ENCODE results near the gene DUSP22. TPM values are rescaled to one million over a fixed set of nuclear protein-coding genes. Genes with fewer than 3 reads are reported as not detected.
A peak's percentile ranks its signal among the peaks of the same experiment; 100 is the strongest.
"Not testable (repeated sequence)": the region's sequence is repeated elsewhere in the genome, so short reads cannot be mapped to it uniquely, and the experiment has no call there.

DUSP22 gene
- total and polyA plus RNA-seq, 3 experiments from 2014 or later: 24.4 to 38.5 (median 25.3) TPM

GRCh38 chr6:374956-375355, 82.7 kb downstream of the DUSP22 start:
- Mint-ChIP-seq H3K4me3 (no peak overlapping the region), H3K36me3 (no peaks in the 10 kb centered on the region), H3K4me1 (peaks cover 0 to 16% (median 9%) of the 10 kb centered on the region in 3 donors), H3K27me3 (peaks cover 8 to 28% of the 10 kb centered on the region in 2 donors), H3K27ac (no peak overlapping the region), H3K9me3 (peaks cover 0 to 9% (median 2%) of the 10 kb centered on the region in 5 donors)
- ChIA-PET CTCF (interaction anchor here (0.7 kb wide), 1 partner anchor 218 kb away, joined by 3 read pairs; no protein-coding TSS in a partner anchor), POLR2A (no interaction called here)
- Histone ChIP-seq H3K9me3 (ENCODE audit: low read length) (no peaks in the 10 kb centered on the region), H3K4me1 (ENCODE audit: insufficient read depth, low read length) (no peaks in the 10 kb centered on the region), H3K36me3 (ENCODE audit: insufficient read depth, low read length) (no peaks in the 10 kb centered on the region), H3K4me3 (ENCODE audit: low read length) (no peak overlapping the region), H3K27me3 (ENCODE audit: insufficient read depth, low read length, poor library complexity, severe bottlenecking) (no peaks in the 10 kb centered on the region), H3K27ac (ENCODE audit: low read depth, low read length) (no peak overlapping the region)
- no peak for DNase-seq

- Histone ChIP-seq H3K36me3 (ENCODE audit: insufficient read depth, low read length) (no peaks in the 10 kb centered on the region), H3K27ac (ENCODE audit: low read depth, low read length) (no peak overlapping the region), H3K4me3 (ENCODE audit: low read length) (no peak overlapping the region), H3K27me3 (ENCODE audit: insufficient read depth, low read length, poor library complexity, severe bottlenecking) (no peaks in the 10 kb centered on the region), H3K9me3 (ENCODE audit: low read length) (no peaks in the 10 kb centered on the region), H3K4me1 (ENCODE audit: insufficient read depth, low read length) (no peaks in the 10 kb centered on the region)
- H3K4me3 Mint-ChIP-seq: no peak overlapping the region
- peaks cover 10 to 45% of the 10 kb centered on the region in 2 donors for H3K27me3 Mint-ChIP-seq
- peaks cover 0 to 16% (median 11%) of the 10 kb centered on the region in 3 donors for H3K4me1 Mint-ChIP-seq
- DNase-seq: no peak
- peaks cover 0 to 7% (median 2%) of the 10 kb centered on the region in 5 donors for H3K9me3 Mint-ChIP-seq
- H3K36me3 Mint-ChIP-seq: no peaks in the 10 kb centered on the region
- no peak overlapping the region for H3K27ac Mint-ChIP-seq
- ChIA-PET CTCF (no interaction called here), POLR2A (no interaction called here)
These were observed 84.7 kb downstream of the DUSP22 start for GRCh38 chr6:376827-377640.

DNA sequence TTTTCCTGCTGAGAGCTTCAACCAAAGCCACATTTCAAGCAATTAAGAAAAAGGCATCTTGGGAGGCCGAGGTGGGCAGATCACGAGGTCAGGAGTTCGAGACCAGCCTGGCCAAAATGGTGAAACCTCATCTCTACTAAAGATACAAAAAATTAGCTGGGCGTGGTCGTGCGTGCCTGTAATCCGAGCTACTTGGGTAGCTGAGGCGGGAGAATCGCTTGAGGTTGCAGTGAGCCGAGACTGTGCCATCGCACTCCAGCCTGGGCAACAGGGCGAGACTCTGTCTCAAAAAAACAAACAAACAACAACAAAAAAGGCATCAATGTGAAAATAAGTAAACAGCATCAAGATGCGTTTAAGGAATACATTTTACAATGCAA, 85.3 kb downstream of the DUSP22 start:
- H3K36me3 Mint-ChIP-seq; H3K36me3 ChIP-seq (ENCODE audit: insufficient read depth, low read length); H3K4me1 ChIP-seq (ENCODE audit: insufficient read depth, low read length); H3K9me3 ChIP-seq (ENCODE audit: low read length); DNase-seq; H3K9me3 Mint-ChIP-seq; H3K27ac ChIP-seq (ENCODE audit: low read depth, low read length); POLR2A ChIA-PET; H3K27me3 ChIP-seq (ENCODE audit: insufficient read depth, low read length, poor library complexity, severe bottlenecking); H3K4me3 ChIP-seq (ENCODE audit: low read length); CTCF ChIA-PET; H3K4me3 Mint-ChIP-seq; H3K27ac Mint-ChIP-seq: not testable (repeated sequence)
- Mint-ChIP-seq H3K4me1 (peaks cover 0 to 14% (median 9%) of the 10 kb centered on the region in 3 donors), H3K27me3 (peaks cover 8 to 50% of the 10 kb centered on the region in 2 donors)

GRCh38 chr6:378090-378957, 86.0 kb downstream of the DUSP22 start:
- no peak overlapping the region for H3K4me3 ChIP-seq (ENCODE audit: low read length)
- DNase-seq: no peak
- H3K9me3 ChIP-seq (ENCODE audit: low read length): no peaks in the 10 kb centered on the region
- Mint-ChIP-seq H3K9me3 (peaks cover 0 to 6% (median 2%) of the 10 kb centered on the region in 5 donors), H3K4me1 (peaks cover 0 to 8% (median 6%) of the 10 kb centered on the region in 3 donors), H3K36me3 (no peaks in the 10 kb centered on the region), H3K27ac (no peak overlapping the region), H3K27me3 (peaks cover 7 to 45% of the 10 kb centered on the region in 2 donors), H3K4me3 (no peak overlapping the region)
- POLR2A ChIA-PET: interaction anchor here (1.1 kb wide), 1 partner anchor 20 kb away, joined by 3 read pairs; no protein-coding TSS in a partner anchor
- no peak overlapping the region for H3K27ac ChIP-seq (ENCODE audit: low read depth, low read length)
- no peaks in the 10 kb centered on the region for H3K36me3 ChIP-seq (ENCODE audit: insufficient read depth, low read length)
- H3K27me3 ChIP-seq (ENCODE audit: insufficient read depth, low read length, poor library complexity, severe bottlenecking): no peaks in the 10 kb centered on the region
- CTCF ChIA-PET: no interaction called here
- no peaks in the 10 kb centered on the region for H3K4me1 ChIP-seq (ENCODE audit: insufficient read depth, low read length)

DNA sequence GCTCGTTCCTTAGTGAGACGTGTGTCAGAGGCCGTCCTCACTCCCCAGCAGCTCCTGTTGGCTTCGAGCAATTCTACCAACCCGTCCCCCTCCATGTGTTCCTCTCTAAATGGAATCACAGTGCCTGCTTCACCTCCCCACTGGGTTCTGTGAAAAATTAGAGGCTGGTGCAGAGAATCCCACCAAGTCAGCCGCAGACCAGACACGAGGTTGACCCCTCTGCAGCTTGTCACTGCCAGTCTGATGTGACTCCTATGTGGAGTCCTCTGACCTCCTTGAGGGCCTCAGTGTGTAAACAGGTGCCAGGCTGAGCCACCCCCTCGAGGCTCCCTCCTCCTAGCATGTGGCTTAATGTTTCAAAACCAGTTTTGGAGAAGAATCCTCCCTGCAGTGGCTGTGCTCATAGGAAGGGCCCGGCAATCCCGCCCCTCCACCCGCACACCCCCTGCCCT, 86.7 kb downstream of the DUSP22 start:
- H3K27ac Mint-ChIP-seq: no peak overlapping the region
- no peaks in the 10 kb centered on the region for H3K9me3 ChIP-seq (ENCODE audit: low read length)
- ChIA-PET POLR2A (interaction anchor here (1.1 kb wide), 1 partner anchor 19 kb away, joined by 3 read pairs; no protein-coding TSS in a partner anchor), CTCF (no interaction called here)
- no peak overlapping the region for H3K4me3 ChIP-seq (ENCODE audit: low read length)
- DNase-seq: no peak
- H3K36me3 Mint-ChIP-seq: no peaks in the 10 kb centered on the region
- H3K9me3 Mint-ChIP-seq: peaks cover 0 to 6% (median 2%) of the 10 kb centered on the region in 5 donors
- H3K27me3 ChIP-seq (ENCODE audit: insufficient read depth, low read length, poor library complexity, severe bottlenecking): no peaks in the 10 kb centered on the region
- H3K36me3 ChIP-seq (ENCODE audit: insufficient read depth, low read length): no peaks in the 10 kb centered on the region
- H3K4me1 Mint-ChIP-seq: peaks cover 0 to 6% (median 5%) of the 10 kb centered on the region in 3 donors
- peaks cover 7 to 48% of the 10 kb centered on the region in 2 donors for H3K27me3 Mint-ChIP-seq
- H3K27ac ChIP-seq (ENCODE audit: low read depth, low read length): no peak overlapping the region
- H3K4me1 ChIP-seq (ENCODE audit: insufficient read depth, low read length): no peaks in the 10 kb centered on the region
- H3K4me3 Mint-ChIP-seq: no peak overlapping the region

GRCh38 chr6:379410-380181, 87.3 kb downstream of the DUSP22 start:
- Mint-ChIP-seq H3K4me1 (peaks cover 0 to 6% (median 5%) of the 10 kb centered on the region in 3 donors), H3K4me3 (no peak overlapping the region), H3K36me3 (no peaks in the 10 kb centered on the region), H3K9me3 (peaks cover 0 to 3% (median 2%) of the 10 kb centered on the region in 5 donors), H3K27me3 (peaks cover 5 to 52% of the 10 kb centered on the region in 2 donors), H3K27ac (peak overlapping the region in 1 of 8 donors; percentile 39)
- Histone ChIP-seq H3K9me3 (ENCODE audit: low read length) (no peaks in the 10 kb centered on the region), H3K4me3 (ENCODE audit: low read length) (no peak overlapping the region), H3K36me3 (ENCODE audit: insufficient read depth, low read length) (no peaks in the 10 kb centered on the region), H3K27ac (ENCODE audit: low read depth, low read length) (no peak overlapping the region), H3K27me3 (ENCODE audit: insufficient read depth, low read length, poor library complexity, severe bottlenecking) (no peaks in the 10 kb centered on the region), H3K4me1 (ENCODE audit: insufficient read depth, low read length) (no peaks in the 10 kb centered on the region)
- ChIA-PET POLR2A (interaction anchor here (1.1 kb wide), 1 partner anchor 18 kb away, joined by 3 read pairs; no protein-coding TSS in a partner anchor), CTCF (interaction anchor here (1.6 kb wide), 1 partner anchor 11 kb away, joined by 3 read pairs; no protein-coding TSS in a partner anchor)
- no peak for DNase-seq

GRCh38 chr6:380234-381218, 88.2 kb downstream of the DUSP22 start:
- H3K27me3 Mint-ChIP-seq: peaks cover 5 to 52% of the 10 kb centered on the region in 2 donors
- peaks cover 0 to 3% (median 2%) of the 10 kb centered on the region in 5 donors for H3K9me3 Mint-ChIP-seq
- no peaks in the 10 kb centered on the region for H3K9me3 ChIP-seq (ENCODE audit: low read length)
- H3K27ac ChIP-seq (ENCODE audit: low read depth, low read length): no peak overlapping the region
- peaks cover 0 to 6% (median 5%) of the 10 kb centered on the region in 3 donors for H3K4me1 Mint-ChIP-seq
- H3K4me3 ChIP-seq (ENCODE audit: low read length): no peak overlapping the region
- no peak overlapping the region for H3K4me3 Mint-ChIP-seq
- no peaks in the 10 kb centered on the region for H3K4me1 ChIP-seq (ENCODE audit: insufficient read depth, low read length)
- DNase-seq: no peak
- no peaks in the 10 kb centered on the region for H3K36me3 Mint-ChIP-seq
- peak overlapping the region in 1 of 8 donors; percentile 39 for H3K27ac Mint-ChIP-seq
- ChIA-PET CTCF (interaction anchor here (1.6 kb wide), 1 partner anchor 10 kb away, joined by 3 read pairs; no protein-coding TSS in a partner anchor), POLR2A (no interaction called here)
- H3K36me3 ChIP-seq (ENCODE audit: insufficient read depth, low read length): no peaks in the 10 kb centered on the region
- no peaks in the 10 kb centered on the region for H3K27me3 ChIP-seq (ENCODE audit: insufficient read depth, low read length, poor library complexity, severe bottlenecking)
